WTC11 (cell line): ENCODE results near the gene LRRC1. TPM values are rescaled to one million over a fixed set of nuclear protein-coding genes. Genes with fewer than 3 reads are reported as not detected.

Experiments used
- ATAC-seq: fragments of 200-7000 bp; cut with Tn5 transposase; 2 replicates; pipeline ENCODE4 v1.10.0; 2021; ENCODE audit warnings: mild to moderate bottlenecking, moderate library complexity
- CTCF ChIA-PET: fragments of 300-600 bp; sonication (Branson Sonifier 250); formaldehyde crosslinking; loops from one replicate; lab custom pipeline; 2021; ENCODE audit warnings: antibody characterized with exemption; lab: Charles Lee
- POLR2A ChIA-PET: fragments of 350-600 bp; sonication (Branson Sonifier 250); formaldehyde crosslinking; loops from one replicate; lab custom pipeline; 2021; ENCODE audit warnings: antibody characterized with exemption; lab: Charles Lee
- DNase-seq: peaks from one replicate; pipeline ENCODE4 v3.0.0; 2021; ENCODE audit warnings: low spot score
- H3K27ac Mint-ChIP-seq: 2 replicates; pipeline ENCODE4 v1.8.0; 2021; ENCODE audit warnings: mixed read lengths
- H3K27me3 Mint-ChIP-seq: 2 replicates; pipeline ENCODE4 v1.8.0; 2021; ENCODE audit warnings: low read depth, mild to moderate bottlenecking, moderate library complexity, mixed read lengths
- H3K36me3 Mint-ChIP-seq: 2 replicates; pipeline ENCODE4 v1.8.0; 2021; ENCODE audit warnings: mixed read lengths
- H3K4me1 Mint-ChIP-seq: 2 replicates; pipeline ENCODE4 v1.8.0; 2022; ENCODE audit warnings: mixed read lengths
- H3K4me3 Mint-ChIP-seq: 2 replicates; pipeline ENCODE4 v1.8.0; 2021; ENCODE audit warnings: mild to moderate bottlenecking, moderate library complexity, mixed read lengths
- H3K9me3 Mint-ChIP-seq: 2 replicates; pipeline ENCODE4 v1.8.0; 2021; ENCODE audit warnings: mixed read lengths
- ATF1 ChIP-seq: sonication (generic); formaldehyde crosslinking; IDR thresholded peaks from 2 replicates; pipeline ENCODE4 v1.8.1; 2023; ENCODE audit warnings: mild to moderate bottlenecking, moderate library complexity, missing genetic modification reagents
- CDX4 ChIP-seq: fragments of 250-450 bp; sonication (Bioruptor Pico); IDR thresholded peaks from 2 replicates; pipeline ENCODE4 v1.9.0; 2021; ENCODE audit warnings: moderate library complexity, mild to moderate bottlenecking, inconsistent platforms, borderline replicate concordance
- CTCF ChIP-seq: fragments of 200-600 bp; IDR thresholded peaks from 2 replicates; pipeline ENCODE4 v1.8.0; 2022; ENCODE audit warnings: antibody characterized with exemption
- E2F1 ChIP-seq: sonication (generic); formaldehyde crosslinking; IDR thresholded peaks from 2 replicates; pipeline ENCODE4 v1.8.0; 2022; ENCODE audit warnings: mild to moderate bottlenecking, missing genetic modification reagents
- E2F4 ChIP-seq: sonication (generic); formaldehyde crosslinking; IDR thresholded peaks from 2 replicates; pipeline ENCODE4 v1.8.1; 2022; ENCODE audit warnings: low read depth, mild to moderate bottlenecking, moderate library complexity, missing genetic modification reagents, borderline replicate concordance
- GABPB1 ChIP-seq: sonication (generic); formaldehyde crosslinking; IDR thresholded peaks from 2 replicates; pipeline ENCODE4 v1.8.1; 2023; ENCODE audit warnings: mild to moderate bottlenecking, missing genetic modification reagents
- GRHL2 ChIP-seq: fragments of 250-450 bp; sonication (Bioruptor Pico); IDR thresholded peaks from 2 replicates; pipeline ENCODE4 v1.8.0; 2022; ENCODE audit warnings: mild to moderate bottlenecking, moderate library complexity; ENCODE audit not compliant: insufficient replicate concordance, severe bottlenecking
- IRF2 ChIP-seq: sonication (generic); formaldehyde crosslinking; IDR thresholded peaks from 2 replicates; pipeline ENCODE4 v1.8.0; 2022; ENCODE audit warnings: low read depth, missing genetic modification reagents, borderline replicate concordance
- MYBL2 ChIP-seq: sonication (generic); formaldehyde crosslinking; IDR thresholded peaks from 2 replicates; pipeline ENCODE4 v1.8.1; 2023; ENCODE audit warnings: mild to moderate bottlenecking, moderate library complexity, missing genetic modification reagents
- NR1H2 ChIP-seq: sonication (generic); formaldehyde crosslinking; IDR thresholded peaks from 2 replicates; pipeline ENCODE4 v1.9.0; 2021; ENCODE audit warnings: mild to moderate bottlenecking, moderate library complexity, missing genetic modification reagents
- PRRX2 ChIP-seq: fragments of 250-450 bp; sonication (Bioruptor Pico); IDR thresholded peaks from 2 replicates; pipeline ENCODE4 v1.8.0; 2021; ENCODE audit warnings: mild to moderate bottlenecking
- RORB ChIP-seq: fragments of 250-450 bp; sonication (Bioruptor Pico); IDR thresholded peaks from 2 replicates; pipeline ENCODE4 v1.9.0; 2021; ENCODE audit warnings: mild to moderate bottlenecking
- ZBTB43 ChIP-seq: sonication (generic); formaldehyde crosslinking; IDR thresholded peaks from 2 replicates; pipeline ENCODE4 v1.8.1; 2023; ENCODE audit warnings: mild to moderate bottlenecking, missing genetic modification reagents
- ZNF121 ChIP-seq: sonication (generic); formaldehyde crosslinking; IDR thresholded peaks from 2 replicates; pipeline ENCODE4 v1.8.0; 2023; ENCODE audit warnings: missing genetic modification reagents
- ZNF396 ChIP-seq: fragments of 250-450 bp; sonication (Bioruptor Pico); IDR thresholded peaks from 2 replicates; pipeline ENCODE4 v1.8.0; 2021; ENCODE audit warnings: mild to moderate bottlenecking, moderate library complexity, borderline replicate concordance
- ZNF423 ChIP-seq: fragments of 250-450 bp; sonication (Bioruptor Pico); IDR thresholded peaks from 2 replicates; pipeline ENCODE4 v2.1.2; 2022; ENCODE audit warnings: mild to moderate bottlenecking, moderate library complexity
- ZNF532 ChIP-seq: fragments of 250-450 bp; sonication (Bioruptor Pico); IDR thresholded peaks from 2 replicates; pipeline ENCODE4 v1.9.0; 2021; ENCODE audit warnings: mild to moderate bottlenecking, borderline replicate concordance
- ZSCAN18 ChIP-seq: fragments of 250-450 bp; sonication (Bioruptor Pico); IDR thresholded peaks from 2 replicates; pipeline ENCODE4 v2.1.2; 2022; ENCODE audit warnings: mild to moderate bottlenecking, moderate library complexity
- total RNA-seq: library from RNA; stranded (reverse); gene quantifications from 3 replicates; pipeline ENCODE4 v1.2.3, GENCODE V29; 2021

Gene LRRC1
- total RNA-seq, 1 experiment from 2014 or later: 12.7 TPM

- POLR2A ChIA-PET: no interaction called here
- H3K36me3 Mint-ChIP-seq: no peaks in the 10 kb centered on the region
- CTCF ChIA-PET: interaction anchor here (1.2 to 6.0 kb wide), 2 partner anchors 231 to 242 kb away, joined by 5 to 63 read pairs; no protein-coding TSS in a partner anchor
- TF ChIP-seq GRHL2 (no peak), RORB (CRISPR knock-in tag) (no peak), CDX4 (CRISPR knock-in tag) (no peak), ZNF121 (CRISPR knock-in tag) (no peak), IRF2 (no peak), ZNF423 (CRISPR knock-in tag) (no peak), E2F1 (CRISPR knock-in tag) (no peak), NR1H2 (no peak), CTCF (no peak), ZBTB43 (CRISPR knock-in tag) (no peak), ZNF396 (CRISPR knock-in tag) (no peak), MYBL2 (CRISPR knock-in tag) (no peak), ZNF532 (no peak), ATF1 (no peak), PRRX2 (CRISPR knock-in tag) (no peak), ZSCAN18 (no peak), E2F4 (CRISPR knock-in tag) (no peak), GABPB1 (CRISPR knock-in tag) (no peak)
- TF ChIP-seq, all 79 proteins: peak for 0
- no peak for DNase-seq
- no peak overlapping the region for H3K27ac Mint-ChIP-seq
- no peak overlapping the region for H3K4me3 Mint-ChIP-seq
- no peaks in the 10 kb centered on the region for H3K9me3 Mint-ChIP-seq
- ATAC-seq: no peak
- no peaks in the 10 kb centered on the region for H3K27me3 Mint-ChIP-seq
- peaks cover 14% of the 10 kb centered on the region for H3K4me1 Mint-ChIP-seq
Measured at GRCh38 chr6:53959717-53960116, 164.9 kb downstream of the LRRC1 start.
